IPS-NIHi7 (cell line): ENCODE results near the gene GMDS.

Experiments used
- DNase-seq: peaks from one replicate; pipeline ENCODE4 v3.0.0; 2012; ENCODE audit warnings: mixed read lengths; ENCODE audit errors: extremely low spot score

Gene GMDS

DNA sequence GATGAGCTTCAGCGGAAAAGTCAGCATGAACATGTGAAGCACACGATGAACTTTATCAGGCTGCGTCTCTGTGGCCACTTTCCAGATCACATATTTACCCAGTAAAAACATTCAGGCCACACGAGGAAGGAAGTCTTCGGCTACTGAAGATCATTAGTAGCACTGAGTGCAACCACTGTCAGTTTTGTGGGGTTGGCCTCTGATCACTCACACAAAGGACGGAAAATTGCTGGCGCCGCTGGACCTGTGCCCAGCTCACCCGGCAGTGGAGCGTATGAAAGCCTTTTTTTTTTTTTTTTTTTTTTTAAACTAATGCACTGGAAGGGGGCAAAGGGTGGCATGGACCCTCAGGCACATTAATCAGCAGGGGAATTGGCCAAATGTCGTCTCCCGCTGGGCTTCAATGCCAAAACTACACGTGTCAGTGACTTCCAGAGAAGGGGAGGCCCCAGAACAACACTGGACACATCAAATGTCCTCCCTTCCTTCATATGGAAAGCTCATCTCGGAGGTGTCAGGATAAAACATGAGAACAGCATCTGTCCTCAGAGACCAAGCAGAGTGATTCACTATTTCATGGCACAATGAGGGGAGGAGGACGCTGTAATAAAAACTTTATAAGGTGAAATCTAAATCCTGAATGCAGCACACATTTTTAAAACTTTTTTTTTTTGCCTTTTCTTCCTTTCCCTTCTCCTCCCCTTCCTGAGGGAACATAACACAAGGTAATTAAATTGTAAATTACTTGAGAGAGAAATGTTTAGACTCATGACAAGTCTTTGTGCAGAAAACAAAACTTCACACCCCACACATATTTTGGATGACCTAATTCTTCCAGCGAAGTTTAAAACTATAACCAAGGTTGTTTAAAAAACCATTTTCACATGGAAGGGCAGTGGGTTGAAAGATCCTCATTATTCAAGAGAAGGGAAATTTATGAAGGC, 412.3 kb downstream of the GMDS start:
- no peak for DNase-seq

DNA sequence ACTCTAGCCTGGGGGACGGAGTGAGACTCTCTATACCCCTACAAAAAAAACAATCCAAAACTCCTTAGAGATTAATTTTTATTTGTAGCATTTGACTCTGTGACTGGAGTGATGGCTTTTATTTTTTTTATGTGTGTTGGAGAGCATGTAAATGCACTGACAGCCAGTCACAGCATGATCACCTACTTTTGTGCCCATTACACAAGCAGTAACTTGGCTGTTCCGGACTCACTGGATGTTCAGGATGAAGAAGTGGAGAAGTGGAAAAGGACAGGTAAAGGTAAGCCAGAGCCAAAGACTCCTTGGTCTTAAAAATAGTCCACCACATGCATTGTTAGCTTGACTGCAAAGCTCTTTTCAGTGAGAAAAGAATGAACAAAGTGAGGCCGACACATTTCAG, 413.0 kb downstream of the GMDS start:
- DNase-seq, result no peak

DNA sequence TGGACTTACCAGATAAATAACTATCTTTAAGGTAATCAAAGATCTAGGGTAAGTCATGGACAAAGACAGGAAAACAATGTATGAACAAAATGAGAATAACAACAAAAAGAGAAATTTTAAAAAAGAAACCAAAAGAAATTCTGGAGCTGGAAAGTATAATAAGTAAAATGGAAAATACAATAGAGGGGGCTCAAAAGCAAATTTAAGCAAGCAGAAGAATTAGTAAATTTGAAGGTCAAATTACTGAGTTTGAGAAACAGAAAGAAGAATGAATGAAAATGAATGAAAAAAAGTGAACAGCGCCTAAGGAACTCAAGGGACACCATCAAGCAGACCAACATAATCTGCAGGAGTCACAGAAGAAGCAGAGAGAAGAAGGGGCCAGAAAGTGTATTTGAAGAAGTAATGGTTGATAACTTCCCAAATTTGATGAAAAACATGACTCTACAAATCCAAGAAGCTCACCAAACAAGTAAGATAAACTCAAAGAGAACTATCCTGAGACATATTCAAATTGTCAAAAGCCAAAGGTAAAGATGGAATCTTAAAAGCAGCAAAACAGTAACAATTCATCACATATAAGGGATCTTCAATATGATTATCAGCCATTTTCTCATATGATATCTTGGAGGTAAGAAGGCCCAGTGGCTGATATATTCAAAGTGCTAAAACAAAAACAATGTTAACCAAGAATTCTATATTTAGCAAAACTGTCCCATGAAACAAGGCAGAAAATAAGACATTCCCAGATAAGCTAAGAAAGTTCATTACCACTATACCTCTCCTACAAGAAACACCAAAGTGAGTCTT, 417.2 kb downstream of the GMDS start:
- no peak for DNase-seq

DNA sequence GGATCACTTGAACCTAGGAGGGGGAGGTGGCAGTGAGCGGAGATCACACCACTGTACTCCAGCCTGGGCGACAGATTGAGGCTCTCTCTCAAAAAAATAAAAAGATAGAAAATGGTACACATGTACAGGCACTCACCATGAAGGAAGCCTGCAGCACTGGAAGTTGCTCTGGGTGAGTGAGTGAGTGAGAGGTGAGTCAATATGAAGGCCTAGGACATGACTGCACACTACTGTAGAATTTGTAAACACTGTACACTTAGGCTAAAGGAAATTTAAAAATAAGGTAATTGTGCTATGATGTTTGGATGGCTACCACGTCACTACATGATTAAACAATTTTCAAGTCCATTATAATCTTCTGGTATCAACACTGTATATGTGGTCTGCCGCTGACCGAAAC, 419.5 kb downstream of the GMDS start:
- DNase-seq, result no peak

DNA sequence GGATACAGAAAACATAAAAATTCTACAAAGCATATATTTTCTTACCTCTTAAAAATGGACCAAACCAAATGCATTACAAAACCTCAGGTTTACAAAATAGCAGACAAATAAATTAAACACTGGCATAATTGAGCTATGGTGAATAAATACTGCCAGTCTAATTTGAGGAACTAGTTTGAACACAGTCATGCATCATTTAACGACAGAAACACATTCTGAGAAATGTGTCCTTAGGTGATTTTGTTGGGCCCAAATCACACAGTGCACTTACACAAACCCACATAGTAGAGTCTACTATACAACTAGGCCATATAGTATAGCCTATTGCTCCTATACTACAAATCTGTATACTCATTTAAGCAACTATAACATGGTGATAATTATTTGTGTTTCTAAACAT, 420.1 kb downstream of the GMDS start:
- no peak for DNase-seq

DNA sequence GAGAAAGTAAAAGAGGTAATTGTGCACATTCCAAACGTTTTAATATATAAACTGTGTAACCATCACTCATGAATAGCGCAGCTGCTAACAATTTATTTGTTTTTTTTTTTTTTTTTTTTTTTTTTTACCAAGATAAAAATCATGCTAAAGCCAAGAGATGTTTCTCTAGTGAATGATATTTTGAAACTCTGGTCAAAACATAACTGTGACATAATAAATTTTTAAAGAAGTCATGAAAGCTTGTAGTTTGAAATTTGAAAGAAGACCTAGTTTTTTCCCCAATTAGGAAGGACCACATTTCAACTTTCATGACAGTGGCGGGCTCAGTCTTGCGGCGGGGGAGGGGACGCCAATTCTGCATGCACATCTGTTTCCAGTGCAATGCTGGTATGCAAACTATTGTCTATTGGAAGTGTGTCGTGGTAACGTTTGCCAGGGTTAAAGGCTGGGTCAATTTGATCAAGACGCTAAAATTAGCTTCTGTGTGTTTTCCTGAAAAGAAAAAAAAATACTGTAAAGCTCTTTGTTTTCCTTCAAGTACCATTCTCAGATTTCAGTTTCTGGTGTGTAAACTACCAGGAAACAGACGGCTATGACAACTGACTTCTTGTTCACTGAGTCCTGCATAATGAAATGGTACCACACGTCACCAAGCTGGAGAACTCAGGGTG, 423.8 kb downstream of the GMDS start:
- no peak for DNase-seq

DNA sequence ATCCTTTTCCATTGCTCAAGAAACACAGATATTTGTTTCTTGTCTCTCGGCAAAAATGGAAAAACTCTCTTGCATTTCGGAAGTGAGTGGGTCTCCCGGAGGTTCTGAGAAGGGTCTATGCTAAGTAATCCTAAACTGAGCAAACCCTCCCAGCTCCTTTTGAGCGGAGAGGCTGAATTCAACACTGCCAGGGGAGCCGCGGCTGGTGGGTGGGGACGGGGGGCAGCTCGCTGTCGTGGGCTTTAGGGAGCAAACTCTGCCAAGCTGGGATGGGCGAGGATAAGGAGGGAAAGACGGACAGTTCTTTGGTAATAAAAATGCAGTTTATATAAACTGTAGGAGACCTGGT, 424.3 kb downstream of the GMDS start:
- DNase-seq, result no peak

DNA sequence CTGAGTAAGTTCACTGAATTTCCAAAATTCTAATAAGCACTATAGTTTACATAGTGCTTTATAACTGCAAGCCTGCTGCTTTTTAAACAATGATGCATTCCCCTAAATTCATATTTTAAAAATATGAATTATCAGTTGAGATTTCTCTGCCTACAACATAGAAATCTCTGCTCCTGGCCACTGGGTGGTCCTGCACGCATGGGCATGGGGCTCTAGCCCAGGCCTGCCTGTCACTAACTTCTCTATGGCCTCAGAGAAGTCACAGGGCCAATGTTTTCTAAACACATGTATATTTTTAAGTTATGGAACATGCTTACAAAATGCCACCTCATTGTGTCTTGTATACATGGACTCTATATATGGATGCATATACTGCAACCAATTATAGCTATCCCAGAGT, 424.7 kb downstream of the GMDS start:
- DNase-seq, result no peak

DNA sequence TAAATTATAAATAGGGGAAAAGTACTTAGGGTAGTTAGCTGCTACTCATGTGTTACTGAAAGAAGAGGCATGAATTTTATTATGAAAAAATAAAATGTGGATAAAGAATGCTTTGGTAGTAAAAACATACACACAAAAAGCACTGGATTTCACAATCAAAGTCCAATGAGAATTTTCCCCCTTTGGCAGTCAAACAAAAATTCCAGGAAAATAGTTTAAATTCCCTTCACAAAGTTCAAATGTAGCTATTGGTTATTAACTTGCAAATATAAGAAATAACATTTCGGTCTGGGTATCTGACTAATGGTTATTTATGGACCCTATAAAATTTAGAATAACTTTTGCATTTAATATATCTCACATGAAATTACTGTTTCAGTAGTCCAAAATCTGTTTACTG, 425.2 kb downstream of the GMDS start:
- no peak for DNase-seq

DNA sequence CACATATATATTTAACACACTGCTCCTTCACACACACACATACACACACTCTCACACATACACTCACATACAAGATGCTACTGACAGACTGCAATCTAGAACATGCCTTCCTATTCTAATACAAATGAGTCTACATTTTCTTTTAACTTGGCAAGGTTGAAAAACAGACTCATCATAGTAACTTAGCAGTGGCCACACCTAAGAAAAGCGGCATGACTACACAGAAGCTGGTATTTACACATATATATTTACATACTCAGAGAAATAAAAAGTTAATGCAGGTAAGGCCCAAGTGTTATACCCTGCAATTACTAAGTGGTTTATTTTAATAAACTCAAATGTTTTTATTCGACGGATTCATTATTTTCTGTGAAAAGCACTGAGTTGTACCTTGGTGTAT, 426.4 kb downstream of the GMDS start:
- DNase-seq, result no peak

DNA sequence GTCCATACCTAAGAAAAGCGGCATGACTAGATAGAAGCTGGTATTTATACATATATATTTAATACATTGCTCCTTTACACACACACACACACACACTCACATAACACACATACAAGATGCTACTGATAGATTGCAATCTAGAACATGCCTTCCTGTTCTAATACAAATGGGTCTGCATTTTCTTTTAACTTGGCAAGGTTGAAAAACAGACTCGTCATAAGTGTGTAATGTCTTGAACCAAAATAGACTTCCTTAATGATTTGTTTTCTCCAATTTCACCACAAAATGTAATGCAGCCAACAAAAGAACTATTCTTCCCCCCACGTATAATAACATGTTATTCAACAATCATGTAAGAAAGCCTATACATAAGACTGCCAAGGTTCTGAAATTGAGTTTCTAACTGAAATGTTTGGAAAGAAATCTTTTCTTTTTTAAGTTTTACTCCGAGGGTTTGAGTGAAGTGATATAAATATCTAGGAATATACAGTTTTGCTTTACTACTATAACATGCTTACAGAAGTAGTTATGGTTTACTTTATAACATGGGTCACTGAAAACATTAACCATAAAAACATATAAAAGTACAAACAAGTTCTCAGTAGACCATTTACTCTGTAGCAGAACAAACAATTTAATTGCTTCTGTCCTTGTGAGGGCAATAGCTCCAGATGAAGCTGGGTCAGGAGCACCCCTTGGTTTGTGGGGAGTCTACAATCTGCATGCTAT, 428.2 kb downstream of the GMDS start:
- DNase-seq, result no peak

DNA sequence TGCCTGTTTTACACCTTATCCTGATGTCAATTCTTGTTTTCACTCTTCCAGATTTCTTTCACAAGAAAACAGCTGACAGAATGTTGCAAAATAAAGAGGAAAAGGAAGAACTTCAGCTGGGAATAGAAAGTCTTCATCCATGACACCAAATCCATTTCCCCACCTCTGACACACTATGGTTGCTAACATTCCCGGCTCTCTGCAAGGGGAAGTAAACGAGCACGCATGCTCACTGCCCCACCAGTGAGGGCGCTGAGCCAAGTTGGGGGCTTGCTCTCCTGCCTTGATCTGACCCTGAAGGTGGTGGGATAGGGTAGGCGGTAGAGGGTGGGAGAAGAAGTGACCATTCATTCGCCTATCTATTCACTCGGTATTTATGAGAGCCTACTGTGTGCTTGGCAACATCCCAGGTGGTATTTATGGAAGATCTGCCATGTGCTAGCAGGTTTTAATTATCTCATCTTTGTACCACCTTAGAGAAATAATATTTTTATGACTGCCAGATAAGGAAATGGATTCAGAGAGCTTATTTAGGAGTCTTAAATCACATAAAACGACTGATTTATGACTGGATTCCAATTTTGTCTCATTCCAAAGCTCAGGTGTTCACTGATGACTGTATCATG, 429.5 kb downstream of the GMDS start:
- DNase-seq, result no peak

DNA sequence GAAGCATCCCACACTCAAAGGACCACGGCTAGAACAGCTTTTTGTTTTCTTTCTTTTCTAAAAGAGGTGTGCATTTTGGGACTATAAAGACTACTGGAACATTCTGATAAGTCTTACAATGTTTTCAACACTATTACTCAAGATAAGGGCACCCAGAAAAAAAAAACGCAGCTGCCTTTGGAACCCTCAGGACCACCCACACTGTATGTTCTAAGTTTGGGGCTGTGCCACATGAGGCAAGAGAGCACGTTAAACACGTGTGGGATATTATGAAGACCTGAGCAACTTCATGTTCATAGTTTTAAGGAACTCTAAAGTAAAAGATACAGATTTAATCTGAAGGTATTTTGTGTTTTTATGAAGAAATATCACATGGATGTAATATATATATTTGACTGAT, 431.1 kb downstream of the GMDS start:
- no peak for DNase-seq

DNA sequence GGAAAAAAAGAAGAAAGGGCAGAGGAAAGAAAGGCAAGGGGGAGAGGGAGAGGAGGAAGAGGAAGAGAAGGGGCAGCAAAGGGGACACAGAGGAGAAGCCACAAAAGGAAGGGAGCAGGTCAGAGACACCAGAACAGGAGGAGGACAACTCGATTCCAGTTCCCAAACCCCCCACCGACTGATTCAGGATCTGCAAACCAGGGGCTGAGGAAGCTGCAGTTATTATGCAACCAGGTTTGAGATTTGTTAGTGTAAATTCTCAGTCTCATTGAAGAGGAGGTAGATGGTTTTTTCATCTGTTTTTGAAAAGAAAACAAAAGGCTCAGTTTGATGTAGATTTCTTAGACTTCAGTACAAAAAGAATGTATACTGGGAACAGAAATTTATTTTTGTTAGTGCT, 432.9 kb downstream of the GMDS start:
- no peak for DNase-seq

DNA sequence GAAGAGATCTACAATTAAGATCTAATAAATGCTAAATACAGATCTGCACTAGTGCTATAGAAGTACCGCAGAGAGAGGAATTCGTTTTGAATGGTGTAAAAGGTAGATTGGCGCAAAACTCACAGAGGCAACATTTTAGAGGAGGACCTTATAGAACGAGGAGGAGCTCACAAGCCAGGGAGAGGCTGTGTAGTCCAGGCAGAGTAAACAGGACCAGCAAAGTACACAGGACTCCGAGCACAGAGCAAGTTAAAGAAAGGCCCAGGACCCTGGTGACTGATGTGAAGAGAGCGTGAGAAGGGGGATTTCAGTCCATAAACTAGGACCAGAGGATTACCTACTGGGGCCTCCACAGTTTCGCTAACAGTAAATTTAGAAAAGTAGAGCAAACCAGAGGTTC, 433.4 kb downstream of the GMDS start:
- no peak for DNase-seq

DNA sequence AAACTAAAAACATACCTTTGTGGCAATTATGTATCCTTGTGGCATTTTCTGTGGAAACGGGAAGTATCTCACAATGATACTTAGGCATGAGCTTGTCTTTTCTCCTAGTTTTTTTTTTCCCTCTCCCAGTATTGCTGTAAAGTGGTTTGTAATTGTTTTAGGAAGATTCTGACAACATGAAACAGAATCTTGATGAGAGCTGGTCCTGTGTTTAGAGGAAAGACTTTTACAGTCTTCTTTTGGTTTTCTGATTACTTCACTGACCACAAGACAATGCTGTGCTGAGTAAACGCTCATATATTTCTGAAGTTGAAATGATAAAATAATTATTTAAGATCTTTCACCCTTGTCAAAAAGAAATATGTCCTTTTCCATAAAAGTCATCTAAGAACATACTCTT, 434.5 kb downstream of the GMDS start:
- DNase-seq, result no peak

DNA sequence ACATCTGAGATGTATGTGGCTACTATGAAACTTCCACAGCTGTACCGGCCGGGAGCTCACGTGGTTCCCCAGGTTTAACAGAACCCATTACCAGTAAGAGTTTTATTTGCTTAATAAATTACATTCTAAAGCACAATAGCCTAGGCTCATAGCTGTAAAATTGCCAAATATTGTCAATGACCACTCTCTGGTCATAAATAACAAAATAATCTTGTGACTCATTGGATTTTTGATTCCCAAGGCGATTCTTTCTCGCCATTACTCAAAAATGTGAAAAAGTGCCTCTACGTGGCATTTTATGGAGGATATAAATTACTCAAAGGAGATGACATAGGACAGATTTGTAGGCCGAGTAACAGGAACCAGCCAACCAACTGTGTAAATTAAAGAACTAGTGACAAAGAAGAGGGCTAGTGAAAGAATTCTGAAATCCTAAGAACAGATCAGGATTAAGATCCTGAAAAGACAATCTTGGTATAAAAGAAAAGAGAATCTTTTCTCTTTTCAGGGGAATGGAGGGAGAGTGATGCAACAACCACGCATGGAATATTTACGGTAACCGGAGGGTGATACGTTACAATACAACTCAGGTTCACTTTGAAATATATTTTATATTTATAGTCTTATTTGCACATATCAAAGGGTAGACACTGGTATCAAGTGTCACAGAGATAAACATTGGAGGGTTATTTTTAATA, 436.0 kb downstream of the GMDS start:
- DNase-seq, result no peak

DNA sequence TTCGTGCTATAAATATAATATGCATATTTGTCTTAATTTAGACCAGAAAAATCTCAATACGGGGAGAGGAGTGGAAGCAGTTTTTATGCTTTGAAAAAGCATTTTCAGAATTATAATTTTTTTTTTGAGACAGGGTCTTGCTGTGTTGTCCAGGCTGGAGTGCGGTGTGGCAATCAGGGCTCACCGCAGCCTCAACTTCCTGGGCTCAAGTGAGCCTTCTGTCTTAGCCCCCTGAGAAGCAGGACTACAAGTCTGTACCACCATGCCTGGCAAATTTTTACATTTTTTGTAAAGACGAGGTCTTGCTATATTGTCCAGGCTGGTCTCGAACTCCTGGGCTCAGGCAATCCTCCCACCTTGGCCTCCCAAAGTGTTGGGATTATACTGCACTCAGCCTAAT, 438.5 kb downstream of the GMDS start:
- no peak for DNase-seq

DNA sequence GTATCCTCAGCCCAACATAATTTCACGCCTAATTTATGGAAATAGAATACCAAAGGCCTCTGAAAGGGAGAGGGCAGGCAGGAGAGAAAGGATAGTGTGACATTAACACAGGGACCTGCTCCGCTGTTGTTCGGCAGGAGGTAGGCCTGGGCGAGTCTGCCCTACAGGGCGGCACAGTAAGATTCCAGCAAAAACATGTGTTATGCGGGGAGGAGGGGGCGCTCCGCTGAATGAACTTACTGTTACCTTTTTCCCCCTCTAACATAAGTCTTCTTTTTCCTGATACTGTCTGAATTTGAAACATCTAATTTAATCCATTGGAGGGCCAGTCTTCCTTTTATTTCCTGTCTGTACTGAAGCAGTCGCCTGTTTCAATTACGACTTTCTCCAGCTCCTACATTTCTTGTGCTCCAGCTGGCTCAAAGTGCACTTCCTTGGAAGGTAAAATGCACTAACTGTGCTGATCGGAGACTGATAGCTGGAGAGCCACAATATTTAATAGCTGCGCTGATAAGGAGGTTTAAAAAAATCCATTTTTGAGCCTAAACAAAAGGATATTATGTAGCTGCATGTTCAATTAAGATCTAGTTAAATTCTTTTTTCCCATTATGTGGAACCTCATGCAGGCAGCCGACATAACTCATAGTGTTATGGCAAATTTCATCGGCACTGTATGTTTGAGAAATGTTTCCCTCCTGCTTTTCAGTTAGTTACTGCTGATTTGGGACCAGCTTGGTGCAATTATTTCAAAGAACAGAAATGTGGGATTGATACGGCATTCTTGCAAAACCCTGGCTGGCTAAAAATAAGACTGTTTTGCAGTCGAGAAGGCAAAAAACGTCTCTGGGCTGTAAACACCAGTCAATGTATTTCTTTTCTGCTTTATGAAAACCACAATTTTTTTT, 442.7 kb downstream of the GMDS start:
- no peak for DNase-seq

DNA sequence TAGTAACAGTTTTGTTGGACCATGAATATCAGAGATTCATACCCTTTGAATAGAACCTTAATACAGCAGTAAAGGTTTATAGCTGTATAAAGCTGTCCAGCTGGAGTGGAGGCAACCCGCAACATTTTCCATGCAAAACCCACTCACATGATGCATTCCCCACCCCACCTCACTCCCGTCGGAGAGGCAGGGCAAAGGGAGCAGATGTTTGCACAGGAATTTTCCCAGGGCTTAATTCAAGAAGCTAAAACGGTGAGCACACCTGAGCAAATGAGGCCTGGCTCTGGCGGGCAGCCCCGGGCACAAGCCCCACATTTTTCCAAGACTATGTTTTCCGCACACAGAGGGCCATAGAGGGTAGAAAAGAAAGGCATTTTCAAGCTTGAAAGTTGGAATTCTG, 444.0 kb downstream of the GMDS start:
- no peak for DNase-seq
